BLaER1 treated with 17β-estradiol and CSF1 and Interleukin-3, amounts not matched to agents 10 nM and 100 nM (cell line): ENCODE measurements around the gene COL12A1.

Experiments used
- H3K27ac ChIP-seq, 11 experiments: shearing (Covaris generic); formaldehyde crosslinking; 2 replicates each; pipeline ENCODE4 v1.8.1; 2022
- H3K27me3 ChIP-seq, 11 experiments: shearing (Covaris generic); formaldehyde crosslinking; 2 replicates each; pipeline ENCODE4 v1.8.1; 2022
- H3K36me3 ChIP-seq, 11 experiments: shearing (Covaris generic); formaldehyde crosslinking; 2 replicates each; pipeline ENCODE4 v1.8.1; 2022
- H3K4me1 ChIP-seq, 10 experiments: shearing (Covaris generic); formaldehyde crosslinking; 2 replicates each; pipeline ENCODE4 v1.8.1; 2022
- H3K4me2 ChIP-seq, 11 experiments: shearing (Covaris generic); formaldehyde crosslinking; 2 replicates each; pipeline ENCODE4 v1.8.1; 2022
- H3K4me3 ChIP-seq, 10 experiments: shearing (Covaris generic); formaldehyde crosslinking; 2 replicates each; pipeline ENCODE4 v1.8.1; 2022
- H3K9ac ChIP-seq, 11 experiments: shearing (Covaris generic); formaldehyde crosslinking; 2 replicates each; pipeline ENCODE4 v1.8.1; 2022
- H3K9me3 ChIP-seq, 11 experiments: shearing (Covaris generic); formaldehyde crosslinking; replicated peaks in 1 of 11; 2 replicates each; pipeline ENCODE4 v1.8.1; 2022
- H4K20me1 ChIP-seq, 11 experiments: shearing (Covaris generic); formaldehyde crosslinking; 2 replicates each; pipeline ENCODE4 v1.8.1; 2022
- Cebpa-rat ChIP-seq, 11 experiments: shearing (Covaris generic); IDR thresholded peaks; 2 replicates each; pipeline ENCODE4 v1.8.1; 2022

The COL12A1 gene

DNA sequence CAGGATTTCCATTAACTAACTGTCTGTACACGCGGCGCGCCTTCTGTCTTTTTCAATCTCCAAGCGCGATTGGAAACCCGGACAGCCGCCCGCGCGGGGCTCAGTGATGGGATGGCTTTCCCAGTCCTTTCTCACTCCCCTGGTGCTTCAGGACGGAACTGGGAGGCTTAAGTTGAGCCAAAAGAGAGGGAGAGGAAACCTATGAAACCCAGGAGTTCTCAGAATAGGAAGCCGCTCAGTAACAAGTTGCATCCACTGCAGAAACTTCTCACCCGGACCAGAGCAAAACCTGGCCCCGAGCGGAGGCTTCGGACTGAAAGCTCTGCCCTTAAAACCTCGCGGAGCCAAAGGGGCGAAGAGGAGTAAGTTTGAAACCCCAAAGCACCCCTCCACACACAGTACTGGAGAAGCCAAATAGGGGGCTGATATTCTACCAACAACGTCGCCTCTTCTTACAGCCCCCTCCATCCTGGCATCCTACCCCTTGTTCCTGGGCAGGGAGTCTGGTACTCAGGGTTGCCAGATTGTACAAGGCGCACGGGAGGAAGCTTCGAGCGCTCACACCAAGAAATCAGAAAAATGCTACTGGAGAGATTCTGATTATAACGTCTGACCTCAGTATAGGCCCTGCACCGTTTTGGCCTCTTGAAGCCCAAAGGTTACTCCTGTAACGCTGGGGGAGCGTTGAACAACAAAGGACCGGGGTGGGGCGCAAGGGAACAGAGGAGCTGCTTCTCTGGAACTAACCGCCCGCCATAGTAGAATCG is 906 bp upstream of the COL12A1 start:
- no peak overlapping the region for H3K4me2 ChIP-seq
- peak overlapping the region in 5 of 10 experiments; percentile 0 to 40 (median 18); a peak in 1 of 20 replicates for H3K4me3 ChIP-seq
- H3K9me3 ChIP-seq: peaks cover 43 to 52% (median 50%) of the 10 kb centered on the region in 11 experiments
- H3K36me3 ChIP-seq: no peaks in the 10 kb centered on the region
- TF ChIP-seq Cebpa-rat (IDR thresholded peaks at IDR 0.05): no peak
- H4K20me1 ChIP-seq: 0 out of 22 replicates have a peak, but pooled peaks cover 0 to 4% (median 0%) of the 10 kb centered on the region in 11 experiments
- no peak overlapping the region for H3K9ac ChIP-seq
- H3K27me3 ChIP-seq: peaks cover 69 to 71% (median 71%) of the 10 kb centered on the region in 11 experiments
- no peak overlapping the region for H3K27ac ChIP-seq
- H3K4me1 ChIP-seq: peaks cover 0 to 13% (median 11%) of the 10 kb centered on the region in 10 experiments; a peak in 18 of 20 replicates

DNA sequence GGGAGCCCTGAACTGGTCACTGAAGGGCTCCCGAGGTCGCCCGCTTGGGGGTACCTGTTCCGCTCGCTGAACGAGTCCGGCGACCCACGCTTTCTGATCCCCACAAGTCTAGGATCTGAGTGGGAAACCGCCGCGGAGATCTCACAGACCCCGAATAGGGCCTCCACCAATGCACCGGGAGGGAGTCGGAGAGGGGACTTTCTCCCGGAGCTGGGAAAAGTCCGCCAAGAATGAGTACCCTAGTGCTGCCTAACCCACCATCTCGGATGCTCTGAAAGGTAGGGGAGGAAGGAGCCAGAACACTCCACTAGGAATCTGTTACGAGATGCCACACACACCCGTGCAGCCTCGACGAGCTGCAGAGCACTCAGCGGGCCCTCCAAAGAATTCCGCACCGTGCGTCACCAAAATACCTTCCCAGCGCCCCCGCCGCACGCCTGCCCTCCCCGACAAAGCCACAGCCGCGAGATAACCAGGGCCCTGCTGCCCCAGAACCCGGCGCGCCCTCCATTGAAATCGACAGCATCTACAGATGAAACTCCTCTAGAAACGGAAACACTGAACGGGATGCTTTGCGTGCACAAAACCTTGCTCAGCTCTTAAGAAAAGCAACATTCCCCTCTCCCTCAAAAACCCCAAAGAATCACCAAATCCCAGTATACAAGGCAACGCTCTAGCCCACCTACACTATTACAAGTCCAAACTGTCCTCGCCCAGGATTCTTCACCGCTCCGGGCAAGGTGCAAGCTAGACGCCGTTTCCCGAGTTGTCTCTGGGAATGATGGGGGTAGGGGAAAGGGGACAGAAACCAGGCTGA is 686 bp downstream of the COL12A1 start:
- H3K27me3 ChIP-seq: peaks cover 70 to 77% (median 76%) of the 10 kb centered on the region in 11 experiments
- no peaks in the 10 kb centered on the region for H3K36me3 ChIP-seq
- H3K9me3 ChIP-seq: peaks cover 45 to 54% (median 51%) of the 10 kb centered on the region in 11 experiments
- H4K20me1 ChIP-seq: 0 out of 22 replicates have a peak, but pooled peaks cover 0 to 4% (median 0%) of the 10 kb centered on the region in 11 experiments
- H3K27ac ChIP-seq: no peak overlapping the region
- TF ChIP-seq Cebpa-rat (IDR thresholded peaks at IDR 0.05): no peak
- H3K4me3 ChIP-seq: peak overlapping the region in 4 of 10 experiments; percentile 6 to 32 (median 26); a peak in 4 of 20 replicates
- peaks cover 0 to 13% (median 11%) of the 10 kb centered on the region in 10 experiments; a peak in 17 of 20 replicates for H3K4me1 ChIP-seq
- H3K9ac ChIP-seq: no peak overlapping the region
- no peak overlapping the region for H3K4me2 ChIP-seq

DNA sequence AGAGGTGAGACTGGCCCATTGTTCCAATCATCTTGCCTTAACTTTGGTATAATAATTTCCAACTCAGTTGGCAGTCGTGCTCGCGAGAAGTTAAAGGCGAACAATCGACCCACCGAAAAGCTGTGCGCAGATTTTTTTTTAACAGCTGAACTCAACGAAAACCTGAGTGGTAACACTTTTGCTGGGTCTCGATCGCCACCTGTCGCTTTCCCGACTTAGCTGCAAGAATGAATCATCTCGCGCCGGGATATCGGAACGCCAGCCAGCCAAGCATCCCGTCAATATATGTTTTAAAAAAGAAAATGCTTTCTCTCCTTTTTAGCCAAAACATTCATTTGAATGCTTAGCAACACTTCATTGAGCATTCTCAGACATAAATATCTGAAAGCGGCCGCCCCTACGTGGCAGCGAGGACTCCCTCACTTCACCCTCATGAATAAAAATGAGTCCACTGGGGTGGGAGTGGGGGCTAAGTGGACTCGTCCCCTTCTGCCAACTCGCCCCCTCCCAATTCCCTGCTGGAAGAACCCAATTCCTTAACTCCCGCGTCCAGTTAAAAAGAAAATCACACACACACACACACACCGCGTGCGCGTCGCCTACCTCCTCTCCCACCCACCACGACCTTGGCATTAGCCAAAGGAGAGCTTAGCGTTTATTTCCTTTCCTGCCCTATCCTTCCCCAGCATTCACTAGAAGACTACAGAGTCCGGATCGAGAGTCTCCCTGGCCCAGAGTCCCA is 1.5 kb downstream of the COL12A1 start:
- Histone ChIP-seq H3K27ac (no peak overlapping the region), H4K20me1 (0 out of 22 replicates have a peak, but pooled peaks cover 0 to 4% (median 0%) of the 10 kb centered on the region in 11 experiments), H3K4me1 (peaks cover 0 to 13% (median 11%) of the 10 kb centered on the region in 10 experiments; a peak in 17 of 20 replicates), H3K4me2 (no peak overlapping the region), H3K36me3 (no peaks in the 10 kb centered on the region), H3K9ac (no peak overlapping the region), H3K27me3 (peaks cover 70 to 77% (median 76%) of the 10 kb centered on the region in 11 experiments), H3K4me3 (no peak overlapping the region; a peak in 1 of 20 replicates), H3K9me3 (peaks cover 45 to 54% (median 51%) of the 10 kb centered on the region in 11 experiments)
- no peak for TF ChIP-seq Cebpa-rat (IDR thresholded peaks at IDR 0.05)

DNA sequence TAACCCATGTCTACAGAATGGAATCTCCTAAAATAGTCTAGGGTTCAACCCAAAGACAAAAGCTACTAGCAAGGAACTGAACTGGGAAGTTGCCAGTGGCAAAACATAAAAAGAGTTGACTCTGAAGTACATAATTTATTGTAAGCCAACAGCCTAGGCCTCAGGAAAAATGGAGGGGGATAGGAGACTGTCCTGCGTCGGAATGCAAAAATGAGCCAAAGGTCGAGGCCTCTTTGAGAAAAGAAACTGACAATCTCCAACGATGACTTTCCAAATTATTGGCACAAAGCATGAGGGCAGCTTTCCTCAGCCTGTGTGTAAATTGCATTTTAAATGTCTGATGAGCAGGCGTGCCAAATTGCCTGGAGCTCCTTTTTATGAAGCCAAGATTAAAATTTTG is 2.1 kb downstream of the COL12A1 start:
- Histone ChIP-seq H3K4me1 (peaks cover 0 to 12% (median 11%) of the 10 kb centered on the region in 10 experiments; a peak in 17 of 20 replicates), H3K9ac (no peak overlapping the region), H3K9me3 (peaks cover 45 to 54% (median 51%) of the 10 kb centered on the region in 11 experiments), H3K36me3 (no peaks in the 10 kb centered on the region), H3K27me3 (peaks cover 70 to 76% (median 74%) of the 10 kb centered on the region in 11 experiments), H3K27ac (no peak overlapping the region), H3K4me2 (no peak overlapping the region), H4K20me1 (0 out of 22 replicates have a peak, but pooled peaks cover 0 to 4% (median 0%) of the 10 kb centered on the region in 11 experiments), H3K4me3 (no peak overlapping the region)
- TF ChIP-seq Cebpa-rat (IDR thresholded peaks at IDR 0.05): no peak

DNA sequence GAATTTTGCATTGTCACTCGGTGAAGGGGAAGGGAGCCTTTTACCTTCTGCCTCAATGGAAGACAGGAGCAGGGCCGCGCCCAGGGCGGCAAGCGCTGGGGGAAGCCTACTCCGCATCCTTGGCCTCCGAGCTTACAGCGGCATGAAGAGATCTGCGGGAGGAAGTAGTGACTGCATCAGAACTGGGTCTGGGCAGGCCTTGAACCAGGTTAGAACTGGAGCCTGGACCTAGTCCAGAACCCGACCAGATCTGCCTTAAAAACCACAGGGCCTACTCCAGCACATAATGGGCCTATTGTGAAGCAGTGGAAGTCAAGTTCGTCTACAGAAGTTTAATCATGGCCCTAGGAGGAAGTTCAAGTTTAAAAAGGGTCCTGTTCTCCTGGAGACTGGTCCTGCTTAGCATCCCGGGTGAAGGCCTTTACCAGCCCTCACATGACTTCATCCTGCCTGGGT is 3.1 kb downstream of the COL12A1 start:
- peaks cover 0 to 3% (median 1%) of the 10 kb centered on the region in 10 experiments; a peak in 6 of 20 replicates for H3K4me1 ChIP-seq
- peaks cover 45 to 53% (median 49%) of the 10 kb centered on the region in 11 experiments for H3K9me3 ChIP-seq
- no peaks in the 10 kb centered on the region for H3K36me3 ChIP-seq
- no peak overlapping the region for H3K4me2 ChIP-seq
- H4K20me1 ChIP-seq: 0 out of 22 replicates have a peak, but pooled peaks cover 0 to 4% (median 0%) of the 10 kb centered on the region in 11 experiments
- H3K27me3 ChIP-seq: peaks cover 60 to 65% (median 64%) of the 10 kb centered on the region in 11 experiments
- no peak overlapping the region for H3K9ac ChIP-seq
- H3K27ac ChIP-seq: no peak overlapping the region
- no peak overlapping the region for H3K4me3 ChIP-seq
- TF ChIP-seq Cebpa-rat (IDR thresholded peaks at IDR 0.05): no peak

DNA sequence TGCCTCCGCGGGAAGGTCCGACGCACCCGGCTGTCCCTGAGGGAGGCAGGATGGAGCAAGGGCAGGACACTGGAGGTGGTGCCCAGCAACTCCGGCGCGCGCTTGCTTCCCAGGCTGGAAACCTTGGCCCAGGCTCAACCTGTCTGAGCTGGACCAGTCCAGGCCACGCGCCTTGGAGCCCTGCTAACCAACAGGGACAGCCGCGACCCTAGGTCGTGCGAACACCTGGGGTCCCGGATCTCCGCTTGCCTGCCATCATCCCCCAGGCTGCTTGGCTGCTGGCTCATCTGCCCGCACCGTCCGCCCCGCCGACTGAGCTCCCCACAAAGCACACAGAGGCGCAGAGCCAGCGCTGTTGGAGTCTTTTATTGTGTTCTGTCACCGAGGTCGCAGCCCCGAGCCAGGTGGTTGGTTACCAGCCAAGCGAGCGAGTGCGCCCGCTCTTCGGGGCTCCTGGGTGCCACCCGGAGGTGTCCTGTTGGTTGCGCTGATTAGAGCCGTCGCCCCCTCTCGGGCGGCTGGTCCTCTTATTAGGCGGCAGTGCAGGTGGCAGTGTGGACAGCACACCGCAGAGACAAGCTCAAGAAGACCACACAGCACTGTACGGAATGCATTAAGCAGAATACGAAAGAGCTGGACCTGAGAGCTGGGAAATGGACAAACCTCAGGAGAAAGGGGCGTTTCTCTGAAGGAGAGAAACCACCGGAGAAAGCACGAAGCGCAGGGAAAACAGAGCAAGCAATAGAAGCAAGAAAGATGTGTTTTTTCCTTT is 3.8 kb downstream of the COL12A1 start:
- Histone ChIP-seq H3K27me3 (peaks cover 54 to 59% (median 58%) of the 10 kb centered on the region in 11 experiments), H3K4me3 (no peak overlapping the region), H3K9me3 (peaks cover 41 to 46% (median 42%) of the 10 kb centered on the region in 11 experiments), H3K36me3 (no peaks in the 10 kb centered on the region), H3K4me1 (no peaks in the 10 kb centered on the region), H3K4me2 (no peak overlapping the region), H3K9ac (no peak overlapping the region), H3K27ac (no peak overlapping the region), H4K20me1 (no peaks in the 10 kb centered on the region)
- TF ChIP-seq Cebpa-rat (IDR thresholded peaks at IDR 0.05): no peak

DNA sequence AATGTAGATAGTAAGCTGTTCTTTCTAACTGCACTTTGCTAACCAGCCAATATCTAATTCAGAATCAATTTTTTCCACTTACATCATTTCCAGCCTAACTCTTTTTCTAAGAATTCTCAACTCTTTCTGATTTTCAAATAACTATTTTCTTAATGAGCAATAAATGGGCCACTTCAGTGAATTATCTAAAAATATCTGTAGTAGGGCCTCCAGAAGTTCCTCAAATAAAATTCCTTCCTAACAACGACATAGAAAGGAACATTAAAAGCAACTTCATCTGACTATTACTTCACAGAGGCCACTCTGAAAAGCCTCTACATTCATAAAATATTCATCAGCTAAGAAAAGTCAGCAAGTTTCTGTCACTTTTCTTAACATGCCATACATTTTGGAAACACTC is 4.8 kb downstream of the COL12A1 start:
- H3K9ac ChIP-seq: no peak overlapping the region
- no peak overlapping the region for H3K4me2 ChIP-seq
- H3K9me3 ChIP-seq: peaks cover 30 to 36% (median 32%) of the 10 kb centered on the region in 11 experiments
- no peaks in the 10 kb centered on the region for H4K20me1 ChIP-seq
- H3K27me3 ChIP-seq: peaks cover 43 to 49% (median 47%) of the 10 kb centered on the region in 11 experiments
- H3K27ac ChIP-seq: no peak overlapping the region
- H3K4me1 ChIP-seq: no peaks in the 10 kb centered on the region
- no peak for TF ChIP-seq Cebpa-rat (IDR thresholded peaks at IDR 0.05)
- H3K4me3 ChIP-seq: no peak overlapping the region
- H3K36me3 ChIP-seq: no peaks in the 10 kb centered on the region

DNA sequence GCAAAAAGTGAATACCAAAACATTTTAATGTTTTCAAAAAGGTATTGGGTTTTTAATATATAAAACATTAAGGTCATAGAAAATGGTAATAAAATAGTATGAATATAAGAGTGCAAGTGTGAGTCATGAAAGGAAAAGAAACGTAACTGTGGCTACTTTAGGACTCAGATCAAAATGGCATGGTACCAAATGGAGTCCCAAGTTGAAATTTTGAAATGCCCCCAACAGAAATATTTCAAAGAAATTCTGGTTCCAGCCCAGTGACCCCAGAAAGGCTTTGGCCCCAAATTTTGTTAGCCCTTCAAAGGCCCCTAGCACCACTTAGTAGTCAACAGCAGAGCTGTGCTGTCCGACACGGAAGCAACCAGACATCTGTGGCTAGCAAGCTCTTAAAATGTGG is 6.0 kb downstream of the COL12A1 start:
- TF ChIP-seq Cebpa-rat (IDR thresholded peaks at IDR 0.05): no peak
- peaks cover 32 to 37% (median 36%) of the 10 kb centered on the region in 11 experiments for H3K27me3 ChIP-seq

More for the DNA sequence above, 6.0 kb downstream of the COL12A1 start:
- Histone ChIP-seq H3K4me1 (no peaks in the 10 kb centered on the region), H3K4me2 (no peak overlapping the region), H3K27ac (no peak overlapping the region), H3K9ac (no peak overlapping the region), H4K20me1 (no peaks in the 10 kb centered on the region), H3K36me3 (no peaks in the 10 kb centered on the region), H3K4me3 (no peak overlapping the region), H3K9me3 (peaks cover 19 to 24% (median 20%) of the 10 kb centered on the region in 11 experiments)
